Fibroblast of lung (primary cell): ENCODE data around the gene PSMD2. TPM values are rescaled to one million over a fixed set of nuclear protein-coding genes. Genes with fewer than 3 reads are reported as not detected.

Source experiments
- DNase-seq, 2 donors: peaks; one replicate each; pipeline versions ENCODE4 v3.0.0 to v3.0.0-alpha.2; 2010; ENCODE audit warnings: low read depth in 2 of 2
- H2AFZ ChIP-seq: 2 replicates; pipeline ENCODE4 v1.5.1; 2012; ENCODE audit warnings: low read length, control low read depth, inconsistent platforms
- H3K27ac ChIP-seq: 2 replicates; pipeline ENCODE4 v1.5.1; 2011; ENCODE audit warnings: low read length, control low read depth; ENCODE audit not compliant: insufficient read depth
- H3K27me3 ChIP-seq: 2 replicates; pipeline ENCODE4 v1.5.1; 2011; ENCODE audit warnings: mild to moderate bottlenecking, low read length; ENCODE audit not compliant: control insufficient read depth, insufficient read depth
- H3K36me3 ChIP-seq: 2 replicates; pipeline ENCODE4 v1.5.1; 2011; ENCODE audit warnings: low read length; ENCODE audit not compliant: control insufficient read depth, insufficient read depth
- H3K4me1 ChIP-seq: 2 replicates; pipeline ENCODE4 v1.5.1; 2011; ENCODE audit warnings: low read length; ENCODE audit not compliant: control insufficient read depth, insufficient read depth; ENCODE audit errors: extremely low read depth
- H3K4me2 ChIP-seq: 2 replicates; pipeline ENCODE4 v1.5.1; 2011; ENCODE audit warnings: low read length, control low read depth; ENCODE audit not compliant: insufficient read depth; ENCODE audit errors: extremely low read depth
- H3K4me3 ChIP-seq, 4 experiments: fragments of 200-600 bp in 1 of 4; sonication (generic) in 1 of 4; replicated peaks in 1 of 4; 2 replicates each; pipeline ENCODE4 v1.5.1; 2011 to 2016; ENCODE audit warnings: low read length in 4 of 4, low read depth in 3 of 4, mild to moderate bottlenecking in 3 of 4, control low read depth in 2 of 4, inconsistent platforms in 1 of 4, mixed read lengths in 1 of 4; ENCODE audit not compliant: insufficient read depth in 1 of 4; ENCODE audit errors: control extremely low read depth in 1 of 4
- H3K79me2 ChIP-seq: 2 replicates; pipeline ENCODE4 v1.5.1; 2012; ENCODE audit warnings: mild to moderate bottlenecking, low read length, inconsistent platforms; ENCODE audit not compliant: control insufficient read depth, insufficient read depth
- H3K9ac ChIP-seq: 2 replicates; pipeline ENCODE4 v1.5.1; 2011; ENCODE audit warnings: mild to moderate bottlenecking, low read length, control low read depth; ENCODE audit not compliant: insufficient read depth
- H3K9me3 ChIP-seq: 2 replicates; pipeline ENCODE4 v1.5.1; 2012; ENCODE audit warnings: low read depth, low read length; ENCODE audit not compliant: control insufficient read depth, insufficient read depth
- H4K20me1 ChIP-seq: 2 replicates; pipeline ENCODE4 v1.5.1; 2011; ENCODE audit warnings: low read length; ENCODE audit not compliant: control insufficient read depth, insufficient read depth; ENCODE audit errors: extremely low read depth
- EZH2 ChIP-seq: IDR thresholded peaks from 2 replicates; pipeline ENCODE4 v1.5.1; 2012; ENCODE audit warnings: low read length, control low read depth, mild to moderate bottlenecking; ENCODE audit errors: missing control alignments
- polyA plus RNA-seq, 2 donors: library from polyadenylated mRNA; depleted of rRNA in 1 of 2; stranded (reverse) in 1 of 2; unstranded in 1 of 2; fragments of >200 nt; gene quantifications; 2 replicates each; pipeline ENCODE4 v1.2.1, GENCODE V29; 2011 to 2012; ENCODE audit warnings: missing spikeins in 1 of 2
- total RNA-seq: library from RNA; depleted of rRNA; stranded (reverse); fragments of >200 nt; gene quantifications from 2 replicates; pipeline ENCODE4 v1.2.1, GENCODE V29; 2014
- TF ChIP-seq, protein P1 (sequence below), 2 donors: IDR thresholded peaks in 1 of 2; conservative IDR thresholded peaks in 1 of 2; 1 replicate in 1 of 2; 2 replicates in 1 of 2; pipeline ENCODE4 v1.5.1; 2011 to 2012; ENCODE audit warnings: low read length in 2 of 2, control low read depth in 1 of 2, inconsistent platforms in 1 of 2, low read depth in 1 of 2, mild to moderate bottlenecking in 1 of 2

PSMD2 gene
- total and polyA plus RNA-seq, 2 donors (not counting 1 experiment from before 2014, with no cell fraction given): 188 to 429 TPM

DNA sequence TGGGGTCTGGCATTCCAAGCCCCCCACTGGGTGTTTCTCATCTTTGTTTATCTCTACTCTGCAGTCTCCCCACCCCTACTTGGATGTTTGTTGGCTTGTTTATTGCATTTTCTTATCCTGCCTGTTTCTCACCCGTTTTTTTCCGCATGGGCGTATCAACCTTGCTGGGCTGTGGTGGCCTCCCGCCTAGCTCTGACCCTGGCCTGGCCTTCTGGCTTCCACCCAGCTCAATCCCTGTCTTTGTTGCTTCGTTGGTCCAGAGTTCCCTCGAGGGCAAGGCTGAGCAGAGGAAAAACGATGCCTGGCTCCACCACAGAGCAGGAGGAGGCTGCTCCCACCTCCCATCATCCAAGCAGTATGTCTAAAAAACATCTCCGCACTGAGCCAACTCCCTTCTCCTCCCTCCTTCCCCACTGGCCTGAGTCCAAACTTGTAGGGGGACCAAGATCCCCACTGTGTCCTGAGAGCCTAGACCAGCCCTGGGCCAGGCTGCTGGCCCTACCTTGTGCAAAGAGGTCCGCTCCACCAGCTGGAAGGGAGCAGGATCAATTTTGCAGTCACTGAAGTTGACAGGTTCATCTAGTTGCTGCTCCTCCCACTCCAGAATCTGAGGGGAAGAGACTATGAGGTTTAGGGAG lies 52.6 kb downstream of the PSMD2 start:
- H4K20me1 ChIP-seq: no peaks in the 10 kb centered on the region
- no peak for DNase-seq
- no peak overlapping the region for H3K27ac ChIP-seq
- peaks cover 9% of the 10 kb centered on the region for H3K36me3 ChIP-seq
- H3K4me2 ChIP-seq: no peak overlapping the region
- H3K27me3 ChIP-seq: no peaks in the 10 kb centered on the region
- H3K4me3 ChIP-seq: no peak overlapping the region
- H2AFZ ChIP-seq: no peak overlapping the region
- H3K79me2 ChIP-seq: no peaks in the 10 kb centered on the region
- H3K9me3 ChIP-seq: no peaks in the 10 kb centered on the region
- no peaks in the 10 kb centered on the region for H3K4me1 ChIP-seq
- H3K9ac ChIP-seq: no peak overlapping the region
- TF ChIP-seq EZH2: no peak
- TF ChIP-seq, protein P1, sequence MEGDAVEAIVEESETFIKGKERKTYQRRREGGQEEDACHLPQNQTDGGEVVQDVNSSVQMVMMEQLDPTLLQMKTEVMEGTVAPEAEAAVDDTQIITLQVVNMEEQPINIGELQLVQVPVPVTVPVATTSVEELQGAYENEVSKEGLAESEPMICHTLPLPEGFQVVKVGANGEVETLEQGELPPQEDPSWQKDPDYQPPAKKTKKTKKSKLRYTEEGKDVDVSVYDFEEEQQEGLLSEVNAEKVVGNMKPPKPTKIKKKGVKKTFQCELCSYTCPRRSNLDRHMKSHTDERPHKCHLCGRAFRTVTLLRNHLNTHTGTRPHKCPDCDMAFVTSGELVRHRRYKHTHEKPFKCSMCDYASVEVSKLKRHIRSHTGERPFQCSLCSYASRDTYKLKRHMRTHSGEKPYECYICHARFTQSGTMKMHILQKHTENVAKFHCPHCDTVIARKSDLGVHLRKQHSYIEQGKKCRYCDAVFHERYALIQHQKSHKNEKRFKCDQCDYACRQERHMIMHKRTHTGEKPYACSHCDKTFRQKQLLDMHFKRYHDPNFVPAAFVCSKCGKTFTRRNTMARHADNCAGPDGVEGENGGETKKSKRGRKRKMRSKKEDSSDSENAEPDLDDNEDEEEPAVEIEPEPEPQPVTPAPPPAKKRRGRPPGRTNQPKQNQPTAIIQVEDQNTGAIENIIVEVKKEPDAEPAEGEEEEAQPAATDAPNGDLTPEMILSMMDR (conservative IDR thresholded peaks at IDR 0.05 in 1 of 2, IDR thresholded peaks at IDR 0.05 in 1 of 2; ENCODE audit: low read depth in 1 of 2, low read length in 2 of 2): no peak

DNA sequence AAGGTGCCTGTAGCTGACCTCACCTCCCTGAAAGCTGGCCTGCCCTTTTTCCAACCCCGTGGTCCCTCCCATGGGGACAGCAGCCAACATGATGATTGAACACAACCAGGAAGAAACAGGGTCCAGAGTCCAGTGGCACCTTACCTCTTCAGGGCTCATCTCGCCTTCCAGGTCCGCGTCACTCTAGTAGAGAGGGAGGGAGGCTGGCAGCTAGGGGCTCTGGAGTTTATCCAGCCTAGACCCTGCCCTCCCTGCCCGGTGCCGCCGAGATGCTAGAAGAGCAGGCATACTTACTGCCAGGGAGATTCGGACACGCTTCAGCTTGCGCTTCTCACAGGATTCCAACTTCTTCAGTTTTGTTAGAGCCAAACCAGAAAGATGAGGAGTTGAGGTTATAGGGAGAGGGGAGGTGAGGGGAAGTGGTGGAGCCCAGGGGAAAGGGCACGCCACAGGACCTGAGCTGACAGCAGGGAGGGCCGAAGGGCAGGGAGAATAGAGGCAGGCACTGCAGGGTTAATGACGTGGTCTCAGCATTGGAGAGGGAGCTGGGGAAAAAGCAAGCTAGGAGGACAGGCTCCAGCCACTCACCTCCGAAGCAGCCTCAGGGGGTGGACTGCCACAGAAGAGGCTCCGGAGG lies 53.2 kb downstream of the PSMD2 start:
- Histone ChIP-seq H2AFZ (no peak overlapping the region), H3K79me2 (no peaks in the 10 kb centered on the region), H3K36me3 (peaks cover 9% of the 10 kb centered on the region), H3K27ac (no peak overlapping the region), H3K4me1 (no peaks in the 10 kb centered on the region), H3K9me3 (no peaks in the 10 kb centered on the region), H3K9ac (no peak overlapping the region), H3K4me3 (no peak overlapping the region), H3K27me3 (no peaks in the 10 kb centered on the region), H3K4me2 (no peak overlapping the region), H4K20me1 (no peaks in the 10 kb centered on the region)
- TF ChIP-seq, protein P1 (conservative IDR thresholded peaks at IDR 0.05 in 1 of 2, IDR thresholded peaks at IDR 0.05 in 1 of 2; ENCODE audit: low read depth in 1 of 2, low read length in 2 of 2): no peak
- no peak for TF ChIP-seq EZH2
- no peak for DNase-seq

DNA sequence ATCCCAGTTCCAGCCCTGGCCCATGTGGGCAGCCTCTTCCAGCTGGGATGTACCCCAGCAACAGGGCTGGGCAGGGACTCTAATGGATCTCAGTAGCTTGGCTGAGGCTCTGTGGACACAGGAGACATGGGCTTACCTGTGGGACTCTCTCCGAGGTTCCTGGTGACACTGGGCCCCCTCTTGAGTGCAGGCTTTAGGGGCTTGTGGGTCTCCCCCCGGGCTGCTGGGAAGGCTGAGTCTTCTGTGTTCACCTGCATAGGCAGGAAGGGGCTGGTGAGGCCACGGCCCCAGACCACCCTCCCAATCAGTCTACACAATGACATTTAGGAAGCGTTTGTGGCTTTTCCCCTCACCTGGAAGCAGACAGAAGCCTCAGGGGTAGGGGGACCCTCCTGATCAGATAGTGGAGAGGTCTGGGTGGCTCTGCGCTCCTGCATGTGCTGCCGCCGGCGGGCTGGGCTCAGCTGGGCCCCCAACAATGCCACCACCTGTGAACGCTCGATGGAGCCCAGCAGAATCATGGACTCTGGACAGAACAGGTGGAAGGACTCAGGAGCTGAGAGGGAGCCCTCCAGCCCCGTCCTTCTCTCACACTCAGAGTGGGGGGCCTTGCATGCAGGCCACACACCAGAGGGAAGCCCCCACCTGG lies 54.0 kb downstream of the PSMD2 start:
- Histone ChIP-seq H3K9me3 (no peaks in the 10 kb centered on the region), H3K27me3 (no peaks in the 10 kb centered on the region), H2AFZ (no peak overlapping the region), H3K27ac (no peak overlapping the region), H3K4me1 (no peaks in the 10 kb centered on the region), H3K36me3 (peaks cover 9% of the 10 kb centered on the region), H3K79me2 (no peaks in the 10 kb centered on the region), H3K9ac (no peak overlapping the region), H3K4me3 (no peak overlapping the region), H3K4me2 (no peak overlapping the region), H4K20me1 (no peaks in the 10 kb centered on the region)
- TF ChIP-seq, protein P1 (conservative IDR thresholded peaks at IDR 0.05 in 1 of 2, IDR thresholded peaks at IDR 0.05 in 1 of 2; ENCODE audit: low read depth in 1 of 2, low read length in 2 of 2): no peak
- TF ChIP-seq EZH2: no peak
- no peak for DNase-seq
